SKM-1 (cell line): Measurements from ENCODE around the gene ASPN.

Experiments
- DNase-seq: peaks from one replicate; lab custom pipeline; 2025; ENCODE audit not compliant: unreplicated experiment; lab: John Stamatoyannopoulos, UW

ASPN gene

DNA sequence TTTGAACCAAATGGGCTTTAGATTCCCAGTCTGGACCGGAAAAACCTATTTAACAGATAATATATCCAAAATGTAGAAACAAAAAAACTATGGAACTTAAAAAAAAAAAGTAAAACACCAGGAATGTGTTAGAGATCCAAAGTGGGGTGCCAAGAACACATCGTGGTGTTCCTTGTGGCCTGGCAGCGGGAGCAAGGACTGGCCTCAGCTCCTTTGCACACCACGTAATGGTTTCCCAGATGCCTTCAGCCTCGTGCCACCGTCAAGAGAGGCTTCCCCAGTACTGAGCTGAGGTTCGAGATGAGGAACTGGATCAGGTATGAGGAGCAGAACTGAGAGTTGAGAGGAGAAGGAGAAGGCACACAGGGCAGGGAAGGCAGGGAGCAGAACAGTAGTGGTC lies 3.5 kb downstream of the ASPN start:
- no peak for DNase-seq

GRCh38 chr9:92476962-92477361 lies 5.3 kb downstream of the ASPN start:
- DNase-seq = no peak

GRCh38 chr9:92474587-92474986 lies 7.7 kb downstream of the ASPN start:
- DNase-seq = no peak

DNA sequence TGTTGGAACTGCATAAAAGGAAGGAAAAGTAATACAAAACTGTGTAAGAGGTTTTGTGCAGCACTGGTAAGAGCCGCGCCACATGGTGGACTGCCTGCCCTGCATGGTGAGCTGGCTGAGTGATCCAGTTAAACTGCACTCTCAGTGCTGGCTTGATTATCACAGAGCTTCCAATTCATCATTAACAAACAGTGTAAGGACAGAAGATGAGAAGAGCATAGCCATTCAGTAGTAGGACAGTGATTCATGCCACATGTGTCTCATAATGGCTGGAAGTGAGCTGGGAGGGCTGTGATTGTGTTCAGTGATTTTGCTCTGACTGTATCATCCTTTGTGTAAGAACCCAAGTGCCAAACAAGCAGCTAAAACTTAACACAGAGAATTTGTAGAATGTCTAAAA lies 14.1 kb downstream of the ASPN start:
- no peak for DNase-seq

DNA sequence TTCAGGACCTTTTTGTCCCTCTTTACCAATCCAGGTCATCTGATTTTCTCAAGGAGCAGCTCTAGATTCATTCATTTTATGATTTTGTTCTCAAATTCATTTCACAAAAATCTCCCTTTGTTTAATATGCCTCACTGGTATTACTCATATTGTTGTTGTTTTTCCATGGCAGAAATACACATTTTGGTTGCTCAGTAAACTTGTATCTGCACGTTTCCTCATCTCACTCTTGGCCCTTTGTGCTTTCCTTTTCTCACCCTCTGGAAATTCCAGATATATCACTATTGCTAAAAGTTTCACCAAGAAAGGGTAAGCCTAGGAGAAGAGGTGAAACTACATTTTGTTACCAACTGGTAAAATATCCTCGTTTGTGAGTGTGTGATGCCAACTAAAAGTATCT lies 14.8 kb downstream of the ASPN start:
- no peak for DNase-seq

- no peak for DNase-seq
Observed at GRCh38 chr9:92467041-92467440, 15.3 kb downstream of the ASPN start.

- DNase-seq = no peak
Observed at GRCh38 chr9:92463984-92464383, 18.3 kb downstream of the ASPN start.

DNA sequence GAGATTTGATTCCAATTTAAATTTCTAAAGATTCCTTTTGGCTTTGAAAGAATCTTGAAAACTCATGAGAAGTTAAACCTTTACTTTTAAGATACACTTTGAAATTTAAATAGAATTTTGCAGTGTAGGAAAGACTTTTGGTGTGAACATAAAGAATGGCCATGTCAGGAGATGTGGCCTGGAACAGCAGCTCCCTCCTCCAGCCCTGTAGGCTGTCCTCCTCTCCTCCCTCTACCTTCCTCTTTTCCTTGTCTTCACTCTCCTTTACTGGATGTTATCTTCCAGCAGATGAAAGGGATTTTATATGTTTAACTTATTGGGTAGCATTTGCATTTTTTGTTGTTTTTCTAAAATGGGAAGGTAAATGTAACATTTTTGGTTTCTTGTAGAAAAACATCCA lies 18.9 kb downstream of the ASPN start:
- no peak for DNase-seq

DNA sequence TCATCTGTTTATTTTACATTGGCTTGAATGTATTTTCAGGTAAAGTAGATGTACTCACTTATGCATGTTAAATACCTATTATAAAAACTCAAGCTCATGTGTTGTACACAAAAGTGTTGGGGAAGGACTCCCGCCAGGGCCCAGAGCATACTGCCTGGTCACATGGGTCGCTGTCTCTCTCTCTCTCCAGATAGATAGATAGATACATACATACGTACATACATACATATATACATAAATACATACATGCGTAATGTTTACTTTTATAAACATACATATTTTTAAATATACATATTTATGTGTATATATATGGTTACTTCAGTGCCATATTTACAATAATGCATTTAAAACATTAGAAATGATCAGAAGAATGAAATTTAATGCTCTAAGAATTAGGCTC lies 24.7 kb downstream of the ASPN start:
- DNase-seq = no peak

- DNase-seq = no peak
Observed at GRCh38 chr9:92455217-92455616, 27.1 kb downstream of the ASPN start.

GRCh38 chr9:92446536-92446935 lies 35.8 kb downstream of the ASPN start:
- no peak for DNase-seq

GRCh38 chr9:92444841-92445240 lies 37.5 kb downstream of the ASPN start:
- no peak for DNase-seq

- DNase-seq = no peak
Observed at GRCh38 chr9:92440751-92441046, 41.6 kb downstream of the ASPN start.

- no peak for DNase-seq
Observed at GRCh38 chr9:92439921-92440750, 42.2 kb downstream of the ASPN start.

- no peak for DNase-seq
Observed at GRCh38 chr9:92438900-92439526, 43.3 kb downstream of the ASPN start.

DNA sequence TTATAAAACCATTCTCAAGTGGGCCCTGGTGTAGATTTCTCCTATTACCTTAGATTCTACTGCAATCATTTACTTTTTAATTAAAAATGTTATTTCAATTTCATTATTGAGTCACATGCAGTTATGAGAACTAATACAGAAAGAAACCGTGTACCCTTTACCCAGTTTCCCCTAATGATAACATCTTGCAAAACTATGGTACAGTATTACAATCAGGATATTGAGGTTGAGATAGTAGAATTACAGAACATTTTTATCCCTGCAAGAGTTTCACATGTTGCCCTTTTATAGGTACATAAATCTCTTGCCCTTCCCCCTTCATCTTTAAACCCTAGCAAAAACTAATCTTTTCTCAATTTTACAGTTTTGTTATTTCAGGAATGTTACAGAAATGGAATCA lies 47.0 kb downstream of the ASPN start:
- no peak for DNase-seq

GRCh38 chr9:92432972-92433548 lies 49.2 kb downstream of the ASPN start:
- no peak for DNase-seq

GRCh38 chr9:92432350-92432749 lies 50.0 kb downstream of the ASPN start:
- no peak for DNase-seq

GRCh38 chr9:92429836-92430235 lies 52.5 kb downstream of the ASPN start:
- DNase-seq = no peak

DNA sequence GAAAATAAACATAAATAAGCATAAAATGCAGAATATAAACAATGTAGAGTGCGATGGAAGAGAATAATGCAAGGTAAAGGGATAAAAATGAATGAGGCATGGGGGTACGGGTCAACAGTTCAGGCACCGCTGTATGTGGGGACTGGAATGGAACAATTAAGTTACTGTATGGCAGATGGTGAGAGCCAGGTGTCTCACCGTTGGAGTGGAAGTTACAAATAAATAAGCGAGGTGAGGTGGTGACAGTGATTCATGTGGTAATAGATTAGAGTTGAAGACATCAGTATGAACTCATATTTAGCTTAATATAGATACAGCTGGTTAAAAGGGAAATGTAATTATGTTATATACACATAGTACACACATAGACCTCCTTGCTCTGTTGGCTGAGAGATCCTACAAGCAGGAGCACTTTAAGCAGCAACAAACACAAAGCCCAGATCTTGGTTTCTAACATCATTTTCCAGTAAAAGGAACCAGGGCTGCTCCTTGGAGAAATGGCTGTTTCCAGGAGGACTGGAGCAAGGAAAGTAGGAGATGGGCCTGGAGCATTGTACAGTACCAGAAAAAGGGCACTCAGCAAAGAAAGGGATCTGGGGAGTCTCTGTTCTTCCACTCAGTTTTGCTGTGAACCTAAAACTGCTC lies 55.7 kb downstream of the ASPN start:
- no peak for DNase-seq

GRCh38 chr9:92425474-92425873 lies 56.8 kb downstream of the ASPN start:
- DNase-seq = no peak

DNA sequence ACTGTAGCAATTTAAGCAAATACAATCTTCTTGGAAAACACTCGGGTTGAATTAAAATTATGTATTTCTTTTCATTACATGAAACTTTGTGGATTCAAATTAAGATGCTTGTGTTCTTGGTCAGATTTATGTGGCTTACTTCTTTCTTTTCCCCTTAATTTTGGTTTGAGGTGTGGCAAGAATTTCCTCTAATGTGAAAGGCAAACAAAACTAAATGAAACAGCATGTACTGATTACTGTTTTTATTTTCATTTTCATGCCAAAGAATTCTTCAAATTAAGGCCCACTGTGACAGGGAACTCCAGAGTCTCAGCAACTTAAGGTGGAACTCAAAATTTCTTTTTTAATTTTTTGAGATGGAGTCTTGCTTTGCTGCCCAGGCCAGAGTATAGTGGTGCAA lies 58.0 kb downstream of the ASPN start, which contains the start of gene OMD:
TSS of gene OMD (minus strand) at position 132 of the 400 bp plus-strand sequence. CDS start 6,913 bp downstream, outside the sequence.
- no peak for DNase-seq
